GM13977 (cell line): ENCODE data around the gene WDR37.
"Not testable (repeated sequence)": the region's sequence is repeated elsewhere in the genome, so short reads cannot be mapped to it uniquely, and the experiment has no call there.

Experiments used
- DNase-seq: peaks from one replicate; pipeline ENCODE4 v3.0.0; 2012; ENCODE audit warnings: low spot score
- CTCF ChIP-seq: IDR thresholded peaks from 2 replicates; pipeline ENCODE4 v1.5.1; 2012; ENCODE audit warnings: mild to moderate bottlenecking, control low read depth; ENCODE audit not compliant: insufficient read depth; ENCODE audit errors: extremely low read depth, missing control alignments
- in situ Hi-C: fragments of 300-500 bp; cut with MboI; formaldehyde crosslinking; loops from one replicate; pipeline ENCODE4 v1.12.0; 2022; ENCODE audit warnings: low sequenced_read_pairs, low pct_unique_long_range_greater_than_20kb, mixed read lengths, inconsistent platforms; ENCODE audit not compliant: unreplicated experiment

WDR37 gene

GRCh38 chr10:1116696-1117280 is 60.6 kb downstream of the WDR37 start:
- no peak for TF ChIP-seq CTCF
- in situ Hi-C loops, result no loop called here
- DNase-seq, result no peak

- TF ChIP-seq CTCF, result no peak
- no peak for DNase-seq
- in situ Hi-C loops, result no loop called here
Observed at GRCh38 chr10:1117651-1118050, 61.5 kb downstream of the WDR37 start.

DNA sequence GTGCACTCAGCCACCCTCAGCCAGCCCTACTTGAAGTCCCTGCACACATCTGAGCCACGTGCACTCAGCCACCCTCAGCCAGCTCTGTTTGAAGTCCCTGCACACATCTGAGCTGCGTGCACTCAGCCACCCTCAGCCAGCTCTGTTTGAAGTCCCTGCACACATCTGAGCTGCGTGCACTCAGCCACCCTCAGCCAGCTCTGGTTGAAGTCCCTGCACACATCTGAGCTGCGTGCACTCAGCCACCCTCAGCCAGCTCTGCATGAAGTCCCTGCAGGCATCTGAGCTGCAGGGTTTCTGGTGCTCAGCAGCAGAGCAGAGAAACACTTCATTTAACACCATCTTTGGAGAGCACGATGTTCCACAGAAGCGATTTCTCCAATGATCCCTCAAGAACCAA is 62.1 kb downstream of the WDR37 start:
- DNase-seq, in situ Hi-C loops: not testable (repeated sequence)

GRCh38 chr10:1119027-1119426 is 62.8 kb downstream of the WDR37 start:
- DNase-seq, result no peak
- no peak for TF ChIP-seq CTCF
- in situ Hi-C loops, result no loop called here

DNA sequence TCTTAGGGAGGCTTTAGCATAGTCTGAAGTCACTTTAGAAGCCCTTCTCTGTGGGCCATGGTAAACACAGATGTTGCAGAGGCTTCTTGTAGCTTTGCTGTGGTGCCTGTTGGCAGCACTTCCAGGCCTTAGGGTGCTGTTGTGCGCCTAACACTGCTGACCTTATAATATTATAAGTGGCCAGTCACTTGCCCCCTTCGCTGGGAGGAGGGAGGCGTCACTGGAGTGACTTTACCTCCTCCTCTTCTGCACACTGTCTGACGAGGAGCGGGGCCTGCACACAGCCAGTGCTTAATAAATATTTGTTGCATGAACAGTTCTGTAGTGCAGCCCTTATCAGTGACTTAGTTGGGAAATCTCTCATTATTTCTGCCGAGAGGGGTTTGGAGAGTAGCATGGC is 63.3 kb downstream of the WDR37 start:
- no peak for TF ChIP-seq CTCF
- in situ Hi-C loops, result no loop called here
- DNase-seq, result no peak

DNA sequence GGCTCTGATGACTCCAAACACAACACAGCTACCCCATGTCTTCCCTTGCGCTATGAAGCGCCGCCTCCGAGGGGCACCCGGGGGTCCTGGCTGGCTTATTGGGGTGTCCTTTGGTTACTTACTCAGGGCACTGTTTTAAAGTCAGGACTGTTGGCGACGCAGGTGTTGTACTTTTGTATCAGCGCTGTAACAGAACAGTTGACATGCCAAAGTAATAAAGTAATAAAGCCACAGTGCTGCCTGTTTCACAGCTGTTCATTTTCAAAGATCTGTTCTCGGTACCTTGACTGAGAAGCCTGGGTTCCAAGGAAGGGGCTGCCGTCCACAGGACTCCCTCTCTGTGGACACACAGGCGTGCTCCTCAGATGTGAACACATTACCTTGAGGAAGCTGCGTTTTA is 64.1 kb downstream of the WDR37 start:
- TF ChIP-seq CTCF, result no peak
- no peak for DNase-seq
- in situ Hi-C loops, result no loop called here

GRCh38 chr10:1120801-1121211 is 64.6 kb downstream of the WDR37 start:
- no peak for DNase-seq
- TF ChIP-seq CTCF, result no peak
- in situ Hi-C loops, result no loop called here
